ENCODE results near the gene ERBB2.

Gene ERBB2

GRCh38 chr17:39666231-39666600, 33.6 kb upstream of the ERBB2 start:
- Histone ChIP-seq H3K27ac (ENCODE audit: low read length) (no peak overlapping the region), H3K4me3 (ENCODE audit: low read length) (no peak overlapping the region), H3K36me3 (ENCODE audit: control insufficient read depth, insufficient read depth, low read length) (no peaks in the 10 kb centered on the region; the same call in 1 of the 2 replicates), H3K9me3 (ENCODE audit: control insufficient read depth, insufficient read depth, low read length) (no peaks in the 10 kb centered on the region), H3K27me3 (ENCODE audit: control insufficient read depth, insufficient read depth, low read length) (no peaks in the 10 kb centered on the region; the same call in 1 of the 2 replicates), H3K4me1 (ENCODE audit: control insufficient read depth, insufficient read depth, low read length) (peaks cover 25% of the 10 kb centered on the region)
- no CpG with 5 or more reads among the region's 2 CpGs for WGBS (ENCODE audit: insufficient coverage, insufficient read length)
- DNase-seq (ENCODE audit: low read depth, low spot score): no peak

GRCh38 chr17:39666601-39667261, 33.1 kb upstream of the ERBB2 start:
- Histone ChIP-seq H3K36me3 (ENCODE audit: control insufficient read depth, insufficient read depth, low read length) (no peaks in the 10 kb centered on the region), H3K4me1 (ENCODE audit: control insufficient read depth, insufficient read depth, low read length) (peaks cover 25% of the 10 kb centered on the region), H3K27ac (ENCODE audit: low read length) (no peak overlapping the region), H3K9me3 (ENCODE audit: control insufficient read depth, insufficient read depth, low read length) (no peaks in the 10 kb centered on the region), H3K27me3 (ENCODE audit: control insufficient read depth, insufficient read depth, low read length) (no peaks in the 10 kb centered on the region; the same call in 1 of the 2 replicates), H3K4me3 (ENCODE audit: low read length) (no peak overlapping the region)
- no CpG with 5 or more reads among the region's 11 CpGs for WGBS (ENCODE audit: insufficient coverage, insufficient read length)
- no peak for DNase-seq (ENCODE audit: low read depth, low spot score)

- Histone ChIP-seq H3K27me3 (ENCODE audit: control insufficient read depth, insufficient read depth, low read length) (no peaks in the 10 kb centered on the region; the same call in 1 of the 2 replicates), H3K9me3 (ENCODE audit: control insufficient read depth, insufficient read depth, low read length) (no peaks in the 10 kb centered on the region), H3K36me3 (ENCODE audit: control insufficient read depth, insufficient read depth, low read length) (no peaks in the 10 kb centered on the region), H3K27ac (ENCODE audit: low read length) (no peak overlapping the region), H3K4me1 (ENCODE audit: control insufficient read depth, insufficient read depth, low read length) (peaks cover 25% of the 10 kb centered on the region), H3K4me3 (ENCODE audit: low read length) (peak overlapping the region; percentile 25; the same call in 1 of the 2 replicates)
- no peak for DNase-seq (ENCODE audit: low read depth, low spot score)
- no CpG with 5 or more reads among the region's 49 CpGs for WGBS (ENCODE audit: insufficient coverage, insufficient read length)
Observed at GRCh38 chr17:39667262-39667944, 32.5 kb upstream of the ERBB2 start.

- WGBS (ENCODE audit: insufficient coverage, insufficient read length): no CpG with 5 or more reads among the region's 85 CpGs
- DNase-seq (ENCODE audit: low read depth, low spot score): no peak
- no peak within 1 kb of the TSS for H3K27ac ChIP-seq (ENCODE audit: low read length)
Observed at GRCh38 chr17:39667945-39668924, 31.6 kb upstream of the ERBB2 start, which contains the start of gene PNMT. PNMT (plus strand) TSS chr17:39668453; CDS start chr17:39668476, 23 bp downstream.

GRCh38 chr17:39669897-39670735, 29.7 kb upstream of the ERBB2 start:
- no peak for DNase-seq (ENCODE audit: low read depth, low spot score)
- Histone ChIP-seq H3K9me3 (ENCODE audit: control insufficient read depth, insufficient read depth, low read length) (no peaks in the 10 kb centered on the region), H3K36me3 (ENCODE audit: control insufficient read depth, insufficient read depth, low read length) (no peaks in the 10 kb centered on the region), H3K27me3 (ENCODE audit: control insufficient read depth, insufficient read depth, low read length) (no peaks in the 10 kb centered on the region; the same call in 1 of the 2 replicates), H3K27ac (ENCODE audit: low read length) (no peak overlapping the region), H3K4me1 (ENCODE audit: control insufficient read depth, insufficient read depth, low read length) (peaks cover 10% of the 10 kb centered on the region), H3K4me3 (ENCODE audit: low read length) (no peak overlapping the region)
- WGBS (ENCODE audit: insufficient coverage, insufficient read length): no CpG with 5 or more reads among the region's 23 CpGs

More at GRCh38 chr17:39667945-39668924, 31.6 kb upstream of the ERBB2 start, which contains the start of gene PNMT:
- Histone ChIP-seq H3K4me3 (ENCODE audit: low read length) (peak within 1 kb of the TSS; percentile 25; the same call in 1 of the 2 replicates), H3K27me3 (ENCODE audit: control insufficient read depth, insufficient read depth, low read length) (no peaks in the 10 kb centered on the region; the same call in 1 of the 2 replicates), H3K9me3 (ENCODE audit: control insufficient read depth, insufficient read depth, low read length) (no peaks in the 10 kb centered on the region), H3K4me1 (ENCODE audit: control insufficient read depth, insufficient read depth, low read length) (peaks cover 19% of the 10 kb centered on the region), H3K36me3 (ENCODE audit: control insufficient read depth, insufficient read depth, low read length) (no peaks in the 10 kb centered on the region)

GRCh38 chr17:39670746-39671145, 29.1 kb upstream of the ERBB2 start:
- Histone ChIP-seq H3K27me3 (ENCODE audit: control insufficient read depth, insufficient read depth, low read length) (no peaks in the 10 kb centered on the region; the same call in 1 of the 2 replicates), H3K4me3 (ENCODE audit: low read length) (no peak overlapping the region), H3K9me3 (ENCODE audit: control insufficient read depth, insufficient read depth, low read length) (no peaks in the 10 kb centered on the region), H3K36me3 (ENCODE audit: control insufficient read depth, insufficient read depth, low read length) (no peaks in the 10 kb centered on the region), H3K4me1 (ENCODE audit: control insufficient read depth, insufficient read depth, low read length) (peaks cover 10% of the 10 kb centered on the region), H3K27ac (ENCODE audit: low read length) (no peak overlapping the region)
- no peak for DNase-seq (ENCODE audit: low read depth, low spot score)
- WGBS (ENCODE audit: insufficient coverage, insufficient read length): no CpG with 5 or more reads among the region's 4 CpGs

GRCh38 chr17:39671651-39672521, 28.0 kb upstream of the ERBB2 start:
- Histone ChIP-seq H3K9me3 (ENCODE audit: control insufficient read depth, insufficient read depth, low read length) (no peaks in the 10 kb centered on the region), H3K27me3 (ENCODE audit: control insufficient read depth, insufficient read depth, low read length) (no peaks in the 10 kb centered on the region; the same call in 1 of the 2 replicates), H3K27ac (ENCODE audit: low read length) (no peak overlapping the region), H3K36me3 (ENCODE audit: control insufficient read depth, insufficient read depth, low read length) (no peaks in the 10 kb centered on the region), H3K4me1 (ENCODE audit: control insufficient read depth, insufficient read depth, low read length) (peaks cover 6% of the 10 kb centered on the region), H3K4me3 (ENCODE audit: low read length) (no peak overlapping the region)
- DNase-seq (ENCODE audit: low read depth, low spot score): peak; percentile 61
- WGBS (ENCODE audit: insufficient coverage, insufficient read length): 100% methylated on average over 5 of the region's 19 CpGs

GRCh38 chr17:39672522-39673334, 27.1 kb upstream of the ERBB2 start:
- DNase-seq (ENCODE audit: low read depth, low spot score): no peak
- H3K4me3 ChIP-seq (ENCODE audit: low read length): no peak overlapping the region
- H3K4me1 ChIP-seq (ENCODE audit: control insufficient read depth, insufficient read depth, low read length): peaks cover 4% of the 10 kb centered on the region; the same call in 1 of the 2 replicates

More at GRCh38 chr17:39672522-39673334, 27.1 kb upstream of the ERBB2 start:
- no peaks in the 10 kb centered on the region for H3K27me3 ChIP-seq (ENCODE audit: control insufficient read depth, insufficient read depth, low read length)
- no CpG with 5 or more reads among the region's 15 CpGs for WGBS (ENCODE audit: insufficient coverage, insufficient read length)
- H3K27ac ChIP-seq (ENCODE audit: low read length): no peak overlapping the region
- no peaks in the 10 kb centered on the region for H3K9me3 ChIP-seq (ENCODE audit: control insufficient read depth, insufficient read depth, low read length)
- H3K36me3 ChIP-seq (ENCODE audit: control insufficient read depth, insufficient read depth, low read length): no peaks in the 10 kb centered on the region
